GM10847 (cell line): ENCODE measurements around the gene UXS1.

Source experiments
- POLR2A ChIP-seq: IDR thresholded peaks from 2 replicates; pipeline ENCODE4 v1.6.1; 2011; ENCODE audit not compliant: insufficient read length; ENCODE audit errors: extremely low read depth

UXS1 gene

GRCh38 chr2:106068451-106068850 lies 125.7 kb downstream of the UXS1 start:
- TF ChIP-seq POLR2A, result no peak

GRCh38 chr2:106065983-106066820 lies 127.9 kb downstream of the UXS1 start:
- TF ChIP-seq POLR2A, result no peak

- no peak for TF ChIP-seq POLR2A
These were observed 128.7 kb downstream of the UXS1 start for GRCh38 chr2:106065268-106065982.

DNA sequence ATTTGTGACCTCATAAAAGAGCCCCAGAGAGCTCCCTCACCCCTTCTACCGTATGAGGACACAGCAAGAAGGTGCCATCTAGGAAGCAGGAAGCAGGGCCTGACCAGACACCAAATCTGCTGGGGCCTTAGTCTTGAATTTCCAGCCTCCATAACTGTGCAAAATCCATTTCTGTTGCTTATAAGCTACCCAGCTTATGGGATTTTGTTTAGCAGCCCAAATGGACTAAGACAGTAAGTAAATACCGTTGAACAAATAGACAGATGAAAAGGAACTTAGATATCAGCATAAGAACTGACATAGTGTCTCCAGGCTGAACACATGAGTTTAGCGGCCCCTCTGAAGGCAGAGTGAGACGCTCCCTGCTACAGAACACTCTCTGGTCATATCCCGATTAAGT lies 130.9 kb downstream of the UXS1 start:
- no peak for TF ChIP-seq POLR2A

GRCh38 chr2:106062627-106063026 lies 131.5 kb downstream of the UXS1 start:
- no peak for TF ChIP-seq POLR2A

DNA sequence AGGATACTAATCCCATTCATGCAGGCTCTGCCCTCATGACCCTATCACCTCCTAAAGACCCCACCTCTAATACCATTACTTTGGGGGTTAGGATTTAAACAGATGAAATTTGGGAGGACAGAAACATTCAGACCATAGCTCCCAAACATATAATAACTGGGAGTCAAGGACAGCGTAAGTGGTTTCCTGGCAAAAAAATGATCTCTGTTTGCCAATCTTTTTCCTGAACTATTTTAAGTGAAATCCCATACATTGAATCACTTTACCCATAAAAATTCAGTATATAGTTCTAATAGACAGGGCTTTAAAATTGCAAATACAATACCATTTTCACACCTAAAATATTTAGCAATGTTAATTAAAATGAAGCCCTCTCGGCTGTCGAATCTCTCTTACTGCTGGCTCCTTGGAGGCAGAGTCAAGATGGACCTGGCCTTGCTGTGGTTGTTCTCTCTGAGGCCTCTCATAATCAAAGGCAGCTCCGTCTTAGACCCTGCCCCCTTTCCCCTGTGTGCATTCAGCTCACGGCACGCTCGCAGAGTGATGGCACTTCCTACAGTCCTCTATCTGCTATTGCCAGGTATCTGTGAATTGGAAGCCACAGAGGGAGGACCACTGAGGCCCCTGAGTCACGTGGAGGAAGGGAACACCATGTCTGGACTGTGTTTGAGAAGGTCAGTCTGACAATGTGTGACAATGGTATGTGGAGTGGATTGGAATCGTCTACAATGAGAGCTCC lies 132.3 kb downstream of the UXS1 start:
- no peak for TF ChIP-seq POLR2A

- no peak for TF ChIP-seq POLR2A
These were observed 134.6 kb downstream of the UXS1 start for GRCh38 chr2:106059416-106060065.

GRCh38 chr2:106058469-106059137 lies 135.5 kb downstream of the UXS1 start:
- TF ChIP-seq POLR2A, result no peak

GRCh38 chr2:106057206-106057605 lies 136.9 kb downstream of the UXS1 start:
- TF ChIP-seq POLR2A, result no peak

- TF ChIP-seq POLR2A, result no peak
These were observed 139.0 kb downstream of the UXS1 start for GRCh38 chr2:106054880-106055655.

- TF ChIP-seq POLR2A, result no peak
These were observed 139.8 kb downstream of the UXS1 start for GRCh38 chr2:106054321-106054720.

GRCh38 chr2:106053581-106053980 lies 140.5 kb downstream of the UXS1 start:
- no peak for TF ChIP-seq POLR2A

DNA sequence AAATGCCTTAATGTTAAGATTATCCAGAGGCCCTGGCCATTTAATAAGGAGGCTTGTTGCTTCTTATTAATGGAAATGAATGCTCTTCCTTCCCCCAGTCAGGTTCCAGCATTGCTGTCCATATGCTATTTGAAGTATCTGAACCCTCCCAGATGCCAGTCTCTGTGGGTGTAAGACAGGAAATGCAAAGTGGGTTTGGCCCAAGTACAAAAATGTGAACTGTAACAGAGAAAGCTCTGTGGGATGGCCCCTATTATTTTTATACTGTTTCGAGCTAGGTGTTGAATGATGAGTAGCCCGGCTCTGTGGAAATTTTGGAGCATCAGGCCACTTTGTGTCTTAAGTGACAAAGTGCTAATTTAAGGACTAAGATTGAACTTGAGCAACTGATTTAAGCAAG lies 141.0 kb downstream of the UXS1 start:
- TF ChIP-seq POLR2A, result no peak

DNA sequence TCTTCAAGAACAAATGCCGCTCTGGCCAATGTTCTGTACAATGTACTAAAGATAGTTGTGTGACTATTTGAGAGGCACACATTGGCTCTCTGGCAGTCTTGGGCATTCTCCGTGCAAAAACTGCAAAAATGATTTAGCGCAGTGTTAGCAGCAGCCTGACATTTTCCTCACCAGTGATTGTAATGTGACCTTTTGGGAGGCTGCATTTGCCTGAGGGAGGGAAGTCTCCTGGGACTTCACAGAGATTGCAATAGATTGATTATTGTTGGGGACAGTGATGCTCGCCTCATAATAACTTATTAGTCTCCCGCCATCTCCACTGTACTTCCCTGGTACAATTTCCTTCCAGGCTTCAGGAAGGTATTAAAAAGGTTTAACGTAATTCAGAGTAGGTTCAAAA lies 149.2 kb downstream of the UXS1 start:
- TF ChIP-seq POLR2A, result no peak
